Kidney (tissue), 14 donors: ENCODE measurements around the gene SH3PXD2A. TPM values are rescaled to one million over a fixed set of nuclear protein-coding genes. Genes with fewer than 3 reads are reported as not detected.

ENCODE experiments used
- DNase-seq, 5 donors: peaks; one replicate each; pipeline ENCODE4 v3.0.0-alpha.2; 2013 to 2020
- FAIRE-seq: peaks from 2 replicates; lab custom pipeline; 2012; peaks lifted over from hg19 to GRCh38; lab: Jason Lieb, UNC
- H3K27ac ChIP-seq, 2 donors: one replicate each; pipeline ENCODE4 v1.7.0; 2013; ENCODE audit warnings: low read depth in 2 of 2, low read length in 2 of 2, inconsistent platforms in 1 of 2
- H3K27me3 ChIP-seq: one replicate; pipeline ENCODE4 v1.7.1; 2013; ENCODE audit warnings: low read length, inconsistent platforms; ENCODE audit not compliant: control insufficient read depth, insufficient read depth
- H3K36me3 ChIP-seq, 3 donors: one replicate each; pipeline versions ENCODE4 v1.7.0 to v1.7.1; 2013; ENCODE audit warnings: low read length in 3 of 3, control low read depth in 1 of 3, inconsistent platforms in 1 of 3; ENCODE audit not compliant: insufficient read depth in 3 of 3, control insufficient read depth in 2 of 3
- H3K4me1 ChIP-seq, 3 donors: one replicate each; pipeline versions ENCODE4 v1.7.0 to v1.7.1; 2013; ENCODE audit warnings: low read length in 3 of 3, inconsistent platforms in 1 of 3, low read depth in 1 of 3; ENCODE audit not compliant: control insufficient read depth in 2 of 3, insufficient read depth in 2 of 3
- H3K4me3 ChIP-seq, 3 donors: one replicate each; pipeline versions ENCODE4 v1.7.0 to v1.8.1; 2013; ENCODE audit warnings: low read length in 3 of 3, control low read depth in 1 of 3, inconsistent platforms in 1 of 3
- H3K9ac ChIP-seq, 3 donors: one replicate each; pipeline versions ENCODE4 v1.7.0 to v1.7.1; 2013; ENCODE audit warnings: low read length in 3 of 3, control low read depth in 1 of 3, inconsistent platforms in 1 of 3
- H3K9me3 ChIP-seq, 3 donors: one replicate each; pipeline versions ENCODE4 v1.7.0 to v1.7.1; 2013; ENCODE audit warnings: low read length in 3 of 3, control low read depth in 1 of 3, inconsistent platforms in 1 of 3; ENCODE audit not compliant: control insufficient read depth in 2 of 3, insufficient read depth in 1 of 3
- intact Hi-C: fragments of 100-400 bp; cut with DNase I; formaldehyde crosslinking; loops from one replicate; pipeline ENCODE4 v1.11.1; 2022
- polyA plus RNA-seq: library from polyadenylated mRNA; stranded (reverse); fragments of 350-450 nt; fragmentation: Illumina TruSeq; extraction: RNeasy Lipid Tissue Mini Kit (QIAGEN cat#74804); gene quantifications from one replicate; pipeline ENCODE4 v1.2.3, GENCODE V29; 2014; ENCODE audit warnings: low read depth, low replicate concordance; ENCODE audit not compliant: insufficient read depth
- total RNA-seq: library from RNA; stranded (reverse); fragmentation: NEBNext Ultra II Directional; extraction: Animal tissue kit (Norgen Biotek cat#: 25700); gene quantifications from one replicate; pipeline ENCODE4 v1.2.1, GENCODE V29; 2021
- TF ChIP-seq, protein P1 (sequence below): IDR thresholded peaks from 3 replicates; pipeline ENCODE4 v1.5.1; 2012; ENCODE audit warnings: mild to moderate bottlenecking, moderate library complexity, borderline replicate concordance; ENCODE audit not compliant: insufficient read depth; ENCODE audit errors: extremely low read depth
- donor health status: control.
- donor health status: control.
- donor health status: control.
- donor health status: control.
- donor health status: control.
- donor health status: DM: yes; HTN: yes; CAD: no.
- donor health status: Normal renal cell carcinoma (clear cell type).

The SH3PXD2A gene
- total and polyA plus RNA-seq, 2 donors from 2014 or later, result 2.4 to 20.1 TPM

DNA sequence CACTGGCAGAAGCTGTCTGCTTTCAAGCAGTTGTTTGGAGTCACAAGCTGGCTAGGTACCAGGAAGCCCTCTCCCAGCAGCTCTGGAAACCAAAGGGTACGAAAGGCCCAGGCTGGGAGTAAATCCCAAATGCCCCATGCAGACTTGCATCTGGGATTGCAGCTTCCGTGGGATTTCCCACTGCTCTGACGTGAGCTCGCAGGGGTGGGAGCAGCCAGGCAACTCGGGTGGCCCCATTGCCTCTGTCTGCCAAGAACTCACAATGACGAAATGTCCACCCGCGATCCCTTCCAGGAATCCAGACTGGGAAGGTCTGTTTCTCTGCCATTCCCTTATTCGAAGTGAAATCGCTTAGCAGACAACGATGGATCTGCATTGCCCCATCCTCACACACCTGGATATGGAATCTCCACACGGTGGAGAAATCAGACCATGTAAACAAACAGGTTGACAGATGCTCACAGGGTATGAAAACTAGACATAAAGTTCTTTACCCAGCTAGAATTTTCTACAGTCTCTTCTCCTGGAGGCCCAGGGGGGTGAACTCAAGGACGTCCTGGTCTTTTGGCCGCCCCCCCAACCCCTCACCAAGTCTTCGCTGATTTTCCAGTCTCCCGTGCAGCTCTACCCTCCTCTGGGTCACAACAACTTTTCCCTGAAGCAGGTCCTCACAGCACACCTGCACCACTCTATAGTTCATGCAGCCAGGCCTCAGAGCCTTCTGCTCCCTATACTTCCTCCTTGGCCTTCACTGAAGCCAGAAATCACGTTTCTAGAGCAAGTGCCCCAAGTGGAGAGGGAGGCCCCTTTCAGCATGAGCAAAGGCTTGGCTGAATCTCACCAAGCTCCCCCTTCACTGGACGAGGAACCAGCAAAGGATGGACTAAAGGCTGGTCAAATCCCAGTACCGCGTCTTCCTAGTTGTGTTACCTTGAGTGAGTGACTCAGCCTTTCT lies 20.0 kb downstream of the SH3PXD2A start:
- intact Hi-C loops, result no loop called here

DNA sequence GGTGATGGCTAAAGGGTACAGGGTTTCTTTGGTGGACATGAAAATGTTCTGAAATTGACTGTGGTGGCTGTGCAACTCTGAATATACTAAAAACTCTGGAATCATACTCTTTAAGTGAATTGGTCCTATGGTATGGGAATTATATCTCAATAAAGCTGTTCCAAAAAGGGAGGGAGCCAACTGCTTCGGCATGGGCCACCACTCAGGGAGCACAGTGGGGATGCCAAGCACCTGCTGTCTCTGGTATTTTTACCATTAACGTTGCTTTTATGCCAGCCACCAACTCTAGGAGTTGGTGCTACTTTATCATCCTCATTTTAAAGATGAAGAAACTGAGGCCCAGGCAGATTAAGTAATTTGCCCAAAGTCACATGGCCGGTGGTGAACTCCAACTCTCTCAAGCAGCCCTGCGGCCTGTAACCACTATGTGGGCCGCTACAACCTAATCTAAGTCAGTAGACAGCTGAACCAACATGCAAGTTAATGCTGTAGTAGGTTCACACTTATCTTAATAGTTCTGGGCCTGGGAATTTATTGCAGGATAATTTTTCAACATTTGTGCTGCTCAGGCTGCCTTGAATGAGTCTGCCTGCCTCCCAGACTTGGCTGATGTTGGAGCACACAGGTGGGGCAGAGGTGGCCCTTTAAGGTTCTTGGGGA lies 20.8 kb downstream of the SH3PXD2A start:
- H3K9me3 ChIP-seq, result no peaks in the 10 kb centered on the region
- TF ChIP-seq, protein P1, sequence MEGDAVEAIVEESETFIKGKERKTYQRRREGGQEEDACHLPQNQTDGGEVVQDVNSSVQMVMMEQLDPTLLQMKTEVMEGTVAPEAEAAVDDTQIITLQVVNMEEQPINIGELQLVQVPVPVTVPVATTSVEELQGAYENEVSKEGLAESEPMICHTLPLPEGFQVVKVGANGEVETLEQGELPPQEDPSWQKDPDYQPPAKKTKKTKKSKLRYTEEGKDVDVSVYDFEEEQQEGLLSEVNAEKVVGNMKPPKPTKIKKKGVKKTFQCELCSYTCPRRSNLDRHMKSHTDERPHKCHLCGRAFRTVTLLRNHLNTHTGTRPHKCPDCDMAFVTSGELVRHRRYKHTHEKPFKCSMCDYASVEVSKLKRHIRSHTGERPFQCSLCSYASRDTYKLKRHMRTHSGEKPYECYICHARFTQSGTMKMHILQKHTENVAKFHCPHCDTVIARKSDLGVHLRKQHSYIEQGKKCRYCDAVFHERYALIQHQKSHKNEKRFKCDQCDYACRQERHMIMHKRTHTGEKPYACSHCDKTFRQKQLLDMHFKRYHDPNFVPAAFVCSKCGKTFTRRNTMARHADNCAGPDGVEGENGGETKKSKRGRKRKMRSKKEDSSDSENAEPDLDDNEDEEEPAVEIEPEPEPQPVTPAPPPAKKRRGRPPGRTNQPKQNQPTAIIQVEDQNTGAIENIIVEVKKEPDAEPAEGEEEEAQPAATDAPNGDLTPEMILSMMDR, result no peak
- no peak overlapping the region for H3K9ac ChIP-seq
- DNase-seq, result no peak
- H3K36me3 ChIP-seq, result no peaks in the 10 kb centered on the region
- peaks cover 0 to 6% (median 5%) of the 10 kb centered on the region in 3 donors for H3K4me1 ChIP-seq
- no peak overlapping the region for H3K4me3 ChIP-seq
- peak overlapping the region; percentile 0 to 58 for H3K27ac ChIP-seq
- intact Hi-C loops, result no loop called here
- no peaks in the 10 kb centered on the region for H3K27me3 ChIP-seq
- no peak for FAIRE-seq

More for the DNA sequence above, 20.0 kb downstream of the SH3PXD2A start:
- Histone ChIP-seq H3K27me3 (no peaks in the 10 kb centered on the region), H3K4me3 (no peak overlapping the region), H3K4me1 (peaks cover 0 to 5% (median 5%) of the 10 kb centered on the region in 3 donors), H3K27ac (peak overlapping the region in 1 of 2 donors; percentile 0), H3K9me3 (no peaks in the 10 kb centered on the region), H3K9ac (no peak overlapping the region), H3K36me3 (no peaks in the 10 kb centered on the region)
- TF ChIP-seq, protein P1, result no peak
- DNase-seq (peak in 1 of 5 donors; percentile 91), FAIRE-seq (no peak)

DNA sequence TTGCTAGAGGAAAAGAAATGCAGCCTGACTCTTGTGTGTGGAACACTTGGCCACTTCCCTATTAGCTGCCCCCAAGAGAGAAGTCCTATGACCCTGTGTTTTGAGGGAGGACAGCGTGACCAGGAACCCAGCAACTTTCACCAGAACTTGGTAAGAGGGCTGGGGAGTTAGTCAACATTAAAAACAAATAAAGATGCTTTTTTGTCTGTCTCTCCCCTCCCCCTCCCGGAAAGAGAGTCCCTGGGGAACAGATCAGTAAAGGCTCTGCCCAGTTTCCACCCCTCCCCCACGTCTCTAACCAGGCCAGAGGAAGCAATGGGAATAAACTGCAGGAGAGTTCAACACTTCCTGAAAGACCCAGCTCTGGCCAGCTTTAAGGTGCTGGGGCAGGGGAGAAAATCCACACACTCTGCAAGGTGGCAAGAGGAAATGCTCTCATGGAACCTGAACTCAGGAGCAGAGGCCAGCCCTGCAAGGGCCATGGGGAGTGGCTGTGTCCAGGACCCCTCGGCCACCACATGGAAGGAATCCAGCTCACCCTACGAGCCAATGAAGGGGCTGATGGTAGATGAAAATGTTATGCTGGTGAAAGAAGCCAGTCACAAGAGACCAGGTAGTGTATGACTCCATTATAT lies 21.5 kb downstream of the SH3PXD2A start:
- Histone ChIP-seq H3K9ac (no peak overlapping the region), H3K36me3 (no peaks in the 10 kb centered on the region), H3K4me3 (no peak overlapping the region), H3K27me3 (no peaks in the 10 kb centered on the region), H3K4me1 (peaks cover 0 to 8% (median 5%) of the 10 kb centered on the region in 3 donors), H3K27ac (peak overlapping the region in 1 of 2 donors; percentile 58), H3K9me3 (no peaks in the 10 kb centered on the region)
- intact Hi-C loops, result no loop called here
- DNase-seq, result peak in 4 of 5 donors; percentile 53 to 88 (median 62)
- no peak for FAIRE-seq
- TF ChIP-seq, protein P1, result no peak
